CD4-positive, alpha-beta T cell treated with Interleukin-15 for 4 hours (primary cell): Measurements from ENCODE around the gene ATOSA.

Experiments used
- DNase-seq: peaks from one replicate; pipeline ENCODE4 v3.0.0-alpha.2; 2020; ENCODE audit warnings: low spot score

The ATOSA gene

DNA sequence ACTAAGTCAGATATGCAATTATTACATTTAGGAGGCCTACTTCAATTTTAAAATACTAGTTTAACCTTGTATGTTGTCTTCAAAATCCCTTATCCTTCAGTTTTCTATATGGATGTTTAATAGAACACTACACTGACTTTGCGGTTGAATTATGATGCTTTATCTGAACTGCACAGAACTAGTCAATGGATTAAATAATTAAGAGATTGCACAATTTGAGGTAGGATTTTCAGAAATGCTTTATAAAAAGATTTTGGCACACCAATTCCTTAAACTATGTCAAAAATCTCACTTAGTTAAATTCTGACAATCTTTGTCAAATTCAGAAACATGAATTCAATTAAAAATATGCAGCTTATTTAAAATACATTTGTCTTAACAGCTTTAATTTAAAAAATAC is 28.1 kb downstream of the ATOSA start:
- DNase-seq: no peak

GRCh38 chr15:52649686-52650085 is 29.5 kb downstream of the ATOSA start:
- no peak for DNase-seq

DNA sequence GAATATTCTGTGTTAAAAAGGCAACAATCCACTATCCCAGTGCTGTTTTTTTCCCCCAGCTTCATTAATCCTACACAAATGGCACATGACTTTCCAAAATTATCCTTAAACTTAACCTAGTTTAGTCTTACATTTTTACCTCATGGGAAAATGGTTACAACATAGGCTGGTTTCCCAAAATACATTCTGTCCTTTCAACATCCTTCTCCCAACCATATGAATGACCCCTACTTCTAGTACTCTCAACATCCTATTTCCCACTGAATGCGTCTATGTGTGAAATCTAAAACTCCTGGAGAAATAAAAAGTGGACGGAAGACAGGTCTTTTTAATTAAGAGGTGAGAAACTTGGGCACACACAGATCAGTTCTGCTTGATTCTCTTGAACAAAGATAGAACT is 33.3 kb downstream of the ATOSA start:
- no peak for DNase-seq

DNA sequence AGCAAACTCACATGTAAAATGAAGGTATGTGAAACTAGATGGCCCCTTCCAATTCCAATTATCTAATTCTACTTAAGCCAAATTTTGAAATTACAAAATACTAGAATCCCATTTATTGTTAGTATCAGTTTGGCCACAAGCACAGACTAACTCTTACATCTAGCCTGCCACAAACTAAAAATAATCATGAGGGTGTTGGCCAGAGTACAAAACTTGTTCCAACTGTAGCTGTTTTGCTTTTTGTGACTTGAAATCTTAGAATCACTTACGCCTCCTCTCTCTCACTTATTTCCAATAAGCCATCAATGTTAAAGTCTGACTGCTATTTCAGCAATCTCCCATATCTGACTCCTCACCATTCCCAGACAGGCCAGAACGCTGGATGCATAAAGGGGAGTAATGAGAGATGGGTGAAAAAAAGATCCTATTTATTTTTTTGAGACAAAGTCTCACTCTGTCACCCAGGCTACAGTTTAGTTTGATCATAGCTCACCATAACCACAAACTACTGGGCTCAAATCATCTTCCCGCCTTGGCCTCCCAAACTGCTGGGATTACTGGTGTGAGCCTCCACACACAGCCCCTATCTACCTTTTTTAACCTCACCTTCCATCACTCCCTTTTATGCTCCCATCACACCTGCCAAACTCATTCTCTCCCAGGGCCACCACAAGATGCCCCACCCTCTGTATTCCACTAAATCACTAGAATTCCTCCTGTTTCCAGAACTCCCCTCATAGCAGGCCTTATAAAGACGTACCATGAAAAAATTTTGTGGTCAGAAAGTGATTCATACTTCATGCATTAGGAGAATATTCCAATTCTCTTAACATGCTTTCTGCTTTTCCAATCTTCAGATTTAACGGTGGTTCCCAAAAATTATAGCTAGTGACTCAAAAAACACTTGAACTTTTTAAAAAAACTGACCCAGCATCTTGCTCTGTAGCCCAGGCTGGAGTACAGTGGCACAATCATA is 36.5 kb downstream of the ATOSA start:
- DNase-seq: no peak

GRCh38 chr15:52636459-52636858 is 42.7 kb downstream of the ATOSA start:
- no peak for DNase-seq

DNA sequence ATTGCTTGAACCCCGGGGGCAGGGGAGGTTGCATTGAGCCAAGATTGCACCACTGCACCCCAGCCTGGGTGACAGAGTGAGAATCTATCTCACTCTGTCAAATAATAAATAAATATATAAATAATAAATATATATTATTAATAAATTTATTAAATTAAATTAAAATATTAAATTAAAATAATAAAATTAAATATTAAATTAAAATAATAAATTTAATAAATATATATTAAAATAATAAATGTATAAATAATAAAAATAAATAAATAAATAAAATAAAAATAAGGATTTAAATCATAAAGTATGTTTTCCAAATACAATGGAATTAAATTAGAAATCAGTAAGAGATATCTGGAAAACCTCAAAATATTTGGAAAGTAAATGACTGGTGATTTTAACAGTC is 43.3 kb downstream of the ATOSA start:
- DNase-seq: no peak
